Brain pericyte (primary cell): ENCODE measurements around the gene HTT-AS.
A peak's percentile ranks its signal among the peaks of the same experiment; 100 is the strongest.

ENCODE experiments used
- DNase-seq: peaks from one replicate; pipeline ENCODE4 v3.0.0-alpha.2; 2012; ENCODE audit warnings: low read depth, low spot score

The HTT-AS gene

DNA sequence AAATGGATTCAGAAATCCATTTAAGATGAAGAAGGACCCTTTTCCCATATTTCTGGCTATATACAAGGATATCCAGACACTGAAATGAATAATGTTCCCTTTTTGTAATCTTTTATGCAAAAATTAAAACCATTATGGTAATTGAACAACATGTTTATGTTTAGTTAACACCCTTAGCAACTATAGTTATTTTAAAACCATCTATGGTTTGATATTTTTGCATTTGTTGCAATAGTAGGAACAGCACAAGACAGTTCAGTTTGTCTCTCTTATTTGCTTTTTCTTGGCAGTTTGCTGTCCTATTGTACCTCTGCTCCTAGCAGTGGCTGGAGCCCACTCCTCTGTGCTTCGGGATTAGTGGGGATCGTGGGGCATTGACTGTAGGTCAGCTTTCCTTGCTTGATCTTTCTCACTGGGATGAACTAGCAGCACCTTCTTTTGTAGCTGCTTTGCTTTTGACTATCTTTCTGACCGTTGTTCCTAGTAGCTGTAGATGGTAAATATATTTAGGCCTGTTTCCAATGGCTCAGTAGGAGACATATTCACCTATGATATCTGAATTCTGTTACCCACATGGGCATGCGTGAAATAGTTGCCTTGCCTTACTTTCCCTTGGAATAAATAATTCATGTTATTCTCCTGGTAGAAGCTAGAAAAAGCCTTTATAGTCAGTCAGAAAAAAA lies 12.9 kb upstream of the HTT-AS start:
- DNase-seq: no peak

DNA sequence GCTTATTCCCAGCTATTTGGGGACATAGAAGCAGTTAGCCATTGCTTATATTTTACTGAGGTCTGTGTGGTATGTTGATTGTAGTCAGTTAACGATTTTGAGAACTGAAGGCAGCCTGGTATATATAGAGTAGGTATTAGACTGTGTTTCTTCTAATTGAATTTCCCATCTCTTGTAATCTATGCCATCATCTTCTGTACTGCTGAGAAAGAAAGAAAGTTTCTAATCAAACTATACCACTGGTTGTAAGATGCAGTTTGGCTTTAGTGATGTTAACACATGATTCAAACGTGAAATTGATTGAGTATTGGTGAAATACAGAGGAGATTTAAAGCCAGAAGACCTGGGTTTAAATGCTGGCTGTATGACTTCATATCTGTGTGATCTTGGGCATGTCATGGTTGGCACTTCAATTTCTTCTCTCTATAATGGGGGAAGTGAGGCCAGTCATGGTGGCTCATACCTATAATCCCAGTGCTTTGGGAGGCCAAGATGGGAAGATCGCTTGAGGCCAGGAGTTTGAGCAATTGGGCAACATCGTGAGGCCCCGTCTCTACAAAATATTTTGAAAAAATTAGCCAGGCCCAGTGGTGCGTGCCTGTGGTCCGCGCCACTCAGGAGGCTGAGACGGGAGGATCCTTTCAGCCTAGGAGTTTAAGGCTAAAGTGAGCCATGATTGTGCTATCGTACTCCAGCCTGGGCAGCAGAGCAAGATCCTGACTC lies 11.8 kb upstream of the HTT-AS start:
- DNase-seq: no peak

DNA sequence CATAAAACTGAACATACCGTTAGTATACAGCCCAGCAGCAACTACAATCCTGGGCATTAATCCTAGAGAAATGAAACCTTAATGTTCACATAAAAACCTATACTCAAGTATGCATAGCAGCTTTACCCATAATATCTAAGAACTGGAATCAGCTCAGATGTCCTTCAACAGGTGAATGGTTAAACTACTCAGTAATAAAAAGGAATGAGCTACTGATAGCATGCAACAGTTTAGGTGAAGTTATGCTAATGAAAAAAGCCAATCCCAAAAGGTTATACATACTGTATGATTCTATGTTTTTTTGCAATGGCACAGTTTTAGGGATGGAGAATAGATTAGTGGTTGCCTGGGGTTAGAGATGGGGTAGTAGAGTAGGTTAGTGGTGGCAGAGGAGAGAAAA lies 9.4 kb upstream of the HTT-AS start:
- DNase-seq: no peak

DNA sequence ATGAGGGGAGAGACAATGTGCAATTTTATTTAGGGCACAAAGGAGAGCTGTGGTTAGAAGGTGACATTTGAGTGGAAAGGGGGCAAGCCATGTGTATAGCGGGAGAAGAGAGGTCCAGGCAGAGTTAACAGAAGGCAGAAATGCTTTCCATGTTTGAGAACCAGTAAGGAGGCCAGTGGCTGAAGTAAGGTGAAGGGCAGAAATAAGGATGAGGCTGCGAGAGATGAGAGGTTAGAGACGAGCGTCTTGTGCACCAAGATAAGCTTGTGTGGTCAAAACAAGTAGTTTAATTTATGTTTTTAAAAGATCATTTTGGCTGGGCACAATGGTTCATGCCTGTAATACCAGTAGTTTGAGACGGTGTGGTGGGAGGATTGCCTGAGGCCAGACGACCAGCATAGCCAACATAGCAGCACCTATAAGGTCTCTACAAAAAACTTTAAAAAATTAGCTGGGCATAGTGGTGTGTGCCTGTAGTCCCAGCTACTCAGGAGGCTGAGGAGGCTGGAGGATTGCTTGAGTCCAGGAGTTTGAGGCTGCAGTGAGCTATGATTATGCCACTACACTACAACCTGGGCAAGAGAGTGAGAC lies 8.7 kb upstream of the HTT-AS start:
- DNase-seq: no peak

DNA sequence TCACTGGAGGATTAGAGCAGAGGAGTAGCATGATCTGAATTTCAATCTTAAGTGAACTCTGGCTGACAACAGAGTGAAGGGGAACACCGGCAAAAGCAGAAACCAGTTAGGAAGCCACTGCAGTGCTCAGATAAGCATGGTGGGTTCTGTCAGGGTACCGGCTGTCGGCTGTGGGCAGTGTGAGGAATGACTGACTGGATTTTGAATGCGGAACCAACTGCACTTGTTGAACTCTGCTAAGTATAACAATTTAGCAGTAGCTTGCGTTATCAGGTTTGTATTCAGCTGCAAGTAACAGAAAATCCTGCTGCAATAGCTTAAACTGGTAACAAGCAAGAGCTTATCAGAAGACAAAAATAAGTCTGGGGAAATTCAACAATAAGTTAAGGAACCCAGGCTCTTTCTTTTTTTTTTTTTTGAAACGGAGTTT lies 5.4 kb upstream of the HTT-AS start:
- no peak for DNase-seq

DNA sequence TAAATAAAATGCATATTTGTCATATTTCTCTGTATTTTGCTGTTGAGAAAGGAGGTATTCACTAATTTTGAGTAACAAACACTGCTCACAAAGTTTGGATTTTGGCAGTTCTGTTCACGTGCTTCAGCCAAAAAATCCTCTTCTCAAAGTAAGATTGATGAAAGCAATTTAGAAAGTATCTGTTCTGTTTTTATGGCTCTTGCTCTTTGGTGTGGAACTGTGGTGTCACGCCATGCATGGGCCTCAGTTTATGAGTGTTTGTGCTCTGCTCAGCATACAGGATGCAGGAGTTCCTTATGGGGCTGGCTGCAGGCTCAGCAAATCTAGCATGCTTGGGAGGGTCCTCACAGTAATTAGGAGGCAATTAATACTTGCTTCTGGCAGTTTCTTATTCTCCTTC lies 3.5 kb upstream of the HTT-AS start:
- DNase-seq: no peak

DNA sequence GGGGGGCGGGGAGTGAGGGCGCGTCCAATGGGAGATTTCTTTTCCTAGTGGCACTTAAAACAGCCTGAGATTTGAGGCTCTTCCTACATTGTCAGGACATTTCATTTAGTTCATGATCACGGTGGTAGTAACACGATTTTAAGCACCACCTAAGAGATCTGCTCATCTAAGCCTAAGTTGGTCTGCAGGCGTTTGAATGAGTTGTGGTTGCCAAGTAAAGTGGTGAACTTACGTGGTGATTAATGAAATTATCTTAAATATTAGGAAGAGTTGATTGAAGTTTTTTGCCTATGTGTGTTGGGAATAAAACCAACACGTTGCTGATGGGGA lies 1.3 kb upstream of the HTT-AS start:
- no peak for DNase-seq

DNA sequence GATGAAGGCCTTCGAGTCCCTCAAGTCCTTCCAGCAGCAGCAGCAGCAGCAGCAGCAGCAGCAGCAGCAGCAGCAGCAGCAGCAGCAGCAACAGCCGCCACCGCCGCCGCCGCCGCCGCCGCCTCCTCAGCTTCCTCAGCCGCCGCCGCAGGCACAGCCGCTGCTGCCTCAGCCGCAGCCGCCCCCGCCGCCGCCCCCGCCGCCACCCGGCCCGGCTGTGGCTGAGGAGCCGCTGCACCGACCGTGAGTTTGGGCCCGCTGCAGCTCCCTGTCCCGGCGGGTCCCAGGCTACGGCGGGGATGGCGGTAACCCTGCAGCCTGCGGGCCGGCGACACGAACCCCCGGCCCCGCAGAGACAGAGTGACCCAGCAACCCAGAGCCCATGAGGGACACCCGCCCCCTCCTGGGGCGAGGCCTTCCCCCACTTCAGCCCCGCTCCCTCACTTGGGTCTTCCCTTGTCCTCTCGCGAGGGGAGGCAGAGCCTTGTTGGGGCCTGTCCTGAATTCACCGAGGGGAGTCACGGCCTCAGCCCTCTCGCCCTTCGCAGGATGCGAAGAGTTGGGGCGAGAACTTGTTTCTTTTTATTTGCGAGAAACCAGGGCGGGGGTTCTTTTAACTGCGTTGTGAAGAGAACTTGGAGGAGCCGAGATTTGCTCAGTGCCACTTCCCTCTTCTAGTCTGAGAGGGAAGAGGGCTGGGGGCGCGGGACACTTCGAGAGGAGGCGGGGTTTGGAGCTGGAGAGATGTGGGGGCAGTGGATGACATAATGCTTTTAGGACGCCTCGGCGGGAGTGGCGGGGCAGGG lies 711 bp upstream of the HTT-AS start:
- peak; percentile 15 for DNase-seq

DNA sequence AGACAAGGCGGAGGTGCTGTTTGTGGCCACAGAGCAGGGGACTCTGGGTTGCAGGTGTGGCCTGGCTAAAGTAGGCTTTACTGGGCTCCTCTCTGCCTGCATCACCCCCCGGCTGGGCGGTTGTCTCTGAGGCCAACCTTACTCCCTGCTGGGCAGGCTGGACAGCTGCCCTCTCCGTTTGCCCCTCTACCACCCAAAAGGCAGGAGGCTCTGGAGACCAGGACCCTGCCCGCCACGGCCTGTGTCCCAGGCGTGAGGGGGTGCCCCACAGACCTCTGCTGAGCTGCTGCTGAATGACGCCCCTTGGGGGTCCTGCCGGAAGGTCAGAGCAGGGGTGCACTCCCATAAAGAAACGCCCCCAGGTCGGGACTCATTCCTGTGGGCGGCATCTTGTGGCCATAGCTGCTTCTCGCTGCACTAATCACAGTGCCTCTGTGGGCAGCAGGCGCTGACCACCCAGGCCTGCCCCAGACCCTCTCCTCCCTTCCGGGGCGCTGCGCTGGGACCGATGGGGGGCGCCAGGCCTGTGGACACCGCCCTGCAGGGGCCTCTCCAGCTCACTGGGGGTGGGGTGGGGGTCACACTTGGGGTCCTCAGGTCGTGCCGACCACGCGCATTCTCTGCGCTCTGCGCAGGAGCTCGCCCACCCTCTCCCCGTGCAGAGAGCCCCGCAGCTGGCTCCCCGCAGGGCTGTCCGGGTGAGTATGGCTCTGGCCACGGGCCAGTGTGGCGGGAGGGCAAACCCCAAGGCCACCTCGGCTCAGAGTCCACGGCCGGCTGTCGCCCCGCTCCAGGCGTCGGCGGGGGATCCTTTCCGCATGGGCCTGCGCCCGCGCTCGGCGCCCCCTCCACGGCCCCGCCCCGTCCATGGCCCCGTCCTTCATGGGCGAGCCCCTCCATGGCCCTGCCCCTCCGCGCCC lies 920 bp downstream of the HTT-AS start:
- no peak for DNase-seq

DNA sequence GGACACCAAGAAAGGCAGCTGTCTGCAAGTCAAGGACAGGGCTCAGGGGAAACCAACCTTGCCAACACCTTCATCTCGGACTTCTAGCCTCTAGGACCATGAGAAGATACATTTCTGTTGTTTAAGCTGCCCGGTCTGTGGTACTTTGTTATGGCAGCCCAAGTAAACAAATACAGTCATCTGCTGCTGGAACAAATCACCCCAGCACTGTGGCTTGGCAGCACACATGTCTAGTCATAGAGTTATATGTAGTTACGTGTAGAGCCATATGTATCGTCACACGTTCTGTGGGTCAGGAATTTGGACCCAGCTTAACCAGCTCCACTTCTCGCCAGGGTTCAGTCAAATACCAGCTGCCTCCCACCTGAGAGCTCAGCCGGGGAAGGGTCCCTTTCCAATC lies 2.5 kb downstream of the HTT-AS start:
- no peak for DNase-seq

DNA sequence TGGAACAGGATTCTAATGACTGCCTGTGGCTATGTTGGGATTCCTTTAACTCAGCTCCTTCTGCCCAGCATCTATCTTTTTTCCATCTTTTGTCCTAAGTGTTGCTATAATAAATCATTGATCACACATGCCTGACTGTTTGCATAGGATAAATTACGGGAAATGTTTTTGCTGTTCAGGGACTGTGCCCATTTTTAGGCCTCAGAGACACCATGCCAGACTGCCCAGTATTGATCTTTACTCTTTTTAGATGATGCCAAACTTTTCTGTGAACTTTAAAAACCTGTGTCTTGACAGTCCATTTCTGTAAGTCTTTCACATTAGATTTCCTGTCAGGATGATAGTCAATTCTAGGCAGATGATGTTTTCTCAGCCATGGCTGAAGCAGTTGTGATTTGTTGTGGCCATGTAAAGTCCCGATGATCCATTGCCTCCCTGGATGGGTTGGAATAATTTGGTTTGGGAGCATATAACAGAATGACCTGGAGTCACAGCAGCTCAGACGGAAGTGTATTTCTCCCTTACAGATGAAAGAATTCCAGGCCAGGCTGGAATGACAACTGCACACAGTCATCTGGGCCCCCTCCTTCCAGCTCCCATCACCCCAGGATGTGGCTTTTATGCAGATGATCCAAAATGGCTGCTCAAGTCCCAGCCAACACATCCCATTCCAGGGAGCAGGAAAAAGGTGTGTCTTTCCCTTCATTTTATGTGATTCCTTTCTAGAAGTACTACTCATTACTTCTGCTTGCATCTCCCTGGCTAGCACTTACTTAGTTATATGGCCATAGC lies 3.4 kb downstream of the HTT-AS start:
- DNase-seq: no peak

DNA sequence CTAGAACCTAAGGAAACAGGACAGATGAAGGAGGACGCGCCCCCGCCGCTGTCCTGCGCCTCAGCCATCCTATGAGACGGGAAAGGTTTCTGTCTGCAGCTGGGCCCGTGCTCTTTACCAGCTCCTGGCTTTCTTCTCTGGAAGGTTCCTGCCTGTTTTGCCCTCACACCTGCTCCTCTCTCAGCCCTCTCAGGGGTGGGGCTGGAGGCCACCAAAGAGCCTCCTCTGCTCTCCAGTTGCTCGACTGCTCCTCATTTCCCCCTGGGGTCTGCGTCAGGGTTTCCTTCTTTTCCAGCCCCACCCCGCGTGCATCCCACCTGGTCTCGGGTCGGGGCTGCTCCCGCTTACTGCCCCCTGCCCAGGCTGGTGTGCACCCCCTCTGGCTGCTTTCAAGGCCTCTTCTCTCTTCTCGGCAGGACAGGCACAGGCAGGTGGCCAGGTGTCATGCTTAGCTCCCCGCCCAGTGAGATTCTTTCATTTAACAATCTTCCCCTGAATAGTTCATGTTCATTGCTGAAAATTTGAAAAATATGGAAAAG lies 4.6 kb downstream of the HTT-AS start:
- no peak for DNase-seq

DNA sequence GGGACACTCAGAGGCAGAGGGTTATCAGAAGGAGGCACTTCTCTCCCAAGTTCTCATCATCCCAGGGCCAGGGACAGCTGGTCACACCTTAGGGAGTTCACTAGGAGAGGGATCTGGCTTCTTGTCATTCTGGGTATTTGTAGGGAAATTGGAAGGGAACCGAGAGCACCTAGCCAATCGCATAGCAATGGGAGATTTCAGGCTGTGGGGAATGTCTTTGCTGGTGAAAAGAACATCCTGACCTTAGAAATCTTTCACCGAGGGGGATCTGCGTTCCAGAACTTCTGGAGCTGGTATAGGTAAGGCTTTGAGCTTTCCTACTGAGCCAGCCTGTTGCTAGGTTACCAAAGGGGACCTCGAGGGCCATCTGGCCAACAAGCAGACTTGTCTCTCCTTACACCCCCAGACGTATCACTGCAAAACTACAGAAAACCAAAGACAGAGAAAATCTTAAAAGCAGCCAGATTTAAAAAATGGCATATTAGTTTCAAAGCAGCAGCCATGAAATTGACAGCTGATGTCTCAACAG lies 6.8 kb downstream of the HTT-AS start:
- no peak for DNase-seq

DNA sequence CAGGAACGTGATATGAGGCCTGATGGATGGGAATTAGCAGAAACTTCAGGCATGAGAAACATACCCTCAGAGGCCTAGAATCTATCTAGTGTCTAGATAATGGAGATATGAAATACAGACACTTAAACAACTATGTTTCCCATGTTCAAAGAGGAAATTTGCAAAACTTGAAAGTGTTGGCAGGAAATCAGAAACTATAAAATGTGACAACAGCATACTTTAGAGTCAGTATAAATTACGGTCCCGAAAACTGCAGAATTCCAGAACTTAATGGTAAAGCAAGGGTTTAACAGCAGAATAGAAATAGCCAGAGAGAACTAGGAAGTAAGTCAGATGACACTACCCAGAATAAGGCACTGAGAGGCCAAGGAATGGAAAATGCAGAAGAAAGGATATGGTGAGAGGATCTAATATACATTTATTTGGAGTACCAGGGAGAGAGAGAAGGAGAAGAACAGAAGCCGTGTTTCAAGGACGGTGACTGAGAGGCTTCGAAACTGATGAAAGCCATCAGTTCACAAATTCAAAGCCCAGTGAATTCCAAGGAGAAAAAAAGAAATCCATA lies 7.4 kb downstream of the HTT-AS start:
- DNase-seq: no peak

DNA sequence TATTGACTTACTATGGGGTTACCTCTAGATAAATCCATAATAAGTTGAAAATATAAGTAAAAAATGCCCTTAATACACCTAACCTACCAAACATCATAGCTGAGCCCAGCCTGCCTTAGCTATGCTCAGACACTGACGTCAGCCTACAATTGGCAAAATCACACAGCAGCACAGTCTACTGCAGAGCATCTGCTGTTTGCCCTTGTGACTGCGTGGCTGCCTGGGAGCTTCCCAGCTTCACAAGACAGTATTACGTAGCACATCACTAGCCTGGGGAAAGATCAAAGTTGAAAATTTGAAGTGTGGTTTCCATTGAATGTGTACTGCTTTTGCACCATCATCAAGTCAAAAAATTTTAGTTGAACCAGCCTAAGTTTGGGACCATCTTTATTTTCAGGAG lies 8.8 kb downstream of the HTT-AS start:
- DNase-seq: no peak

DNA sequence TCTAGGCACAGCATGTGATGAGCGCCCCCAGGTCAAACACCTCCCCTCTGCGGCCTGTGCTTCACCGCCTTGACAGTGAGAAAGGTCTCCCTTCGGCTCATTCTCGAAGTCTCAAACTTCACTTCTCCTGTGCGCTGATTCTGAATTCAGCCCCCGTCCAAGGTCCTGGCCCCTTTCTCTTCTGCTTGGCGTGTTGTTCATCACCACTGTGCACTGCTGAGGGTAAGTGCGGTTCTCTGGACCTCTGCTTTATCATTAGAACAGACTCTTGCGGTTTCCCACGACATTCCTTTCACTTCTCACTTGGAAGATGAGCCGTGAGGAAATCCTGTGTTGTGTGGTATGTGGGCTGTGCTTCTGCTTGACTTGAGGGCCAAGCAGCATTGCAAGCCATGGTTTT lies 11.9 kb downstream of the HTT-AS start:
- DNase-seq: no peak

DNA sequence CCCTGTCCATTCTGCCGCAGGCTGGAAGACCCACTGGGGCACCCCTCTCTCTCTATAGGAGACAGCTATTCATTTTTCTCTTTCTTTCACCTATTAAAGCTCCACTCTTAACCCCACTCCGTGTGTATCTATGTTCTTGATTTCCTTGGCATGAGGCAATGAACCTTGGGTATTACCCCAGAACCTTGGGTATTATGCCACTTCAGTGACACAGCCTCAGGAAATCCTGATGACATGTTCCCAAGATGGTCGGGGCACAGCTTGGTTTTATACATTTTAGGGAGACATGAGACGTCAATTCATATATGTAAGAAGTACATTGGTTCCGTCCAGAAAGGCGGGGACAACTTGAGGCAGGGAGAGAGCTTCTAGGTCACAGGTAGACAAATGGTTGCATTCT lies 13.4 kb downstream of the HTT-AS start:
- DNase-seq: no peak

DNA sequence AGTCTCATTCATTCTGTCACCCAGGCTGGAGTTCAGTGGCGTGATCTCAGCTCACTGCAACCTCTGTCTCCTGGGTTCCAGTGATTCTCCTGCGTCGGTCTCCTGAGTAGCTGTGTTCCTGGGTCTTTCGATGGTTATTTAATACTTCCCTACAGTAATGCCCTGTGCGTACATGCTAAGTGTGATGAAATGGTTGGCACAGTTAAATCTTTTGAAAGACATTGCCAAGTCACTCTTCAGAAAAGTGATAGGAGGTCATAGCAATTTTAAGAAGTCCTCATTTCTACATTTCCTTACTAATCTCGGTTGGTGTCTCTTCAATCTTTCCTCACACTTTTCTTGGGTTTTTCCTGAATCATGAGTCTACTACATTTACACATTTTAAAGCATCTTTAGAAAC lies 14.4 kb downstream of the HTT-AS start:
- no peak for DNase-seq

DNA sequence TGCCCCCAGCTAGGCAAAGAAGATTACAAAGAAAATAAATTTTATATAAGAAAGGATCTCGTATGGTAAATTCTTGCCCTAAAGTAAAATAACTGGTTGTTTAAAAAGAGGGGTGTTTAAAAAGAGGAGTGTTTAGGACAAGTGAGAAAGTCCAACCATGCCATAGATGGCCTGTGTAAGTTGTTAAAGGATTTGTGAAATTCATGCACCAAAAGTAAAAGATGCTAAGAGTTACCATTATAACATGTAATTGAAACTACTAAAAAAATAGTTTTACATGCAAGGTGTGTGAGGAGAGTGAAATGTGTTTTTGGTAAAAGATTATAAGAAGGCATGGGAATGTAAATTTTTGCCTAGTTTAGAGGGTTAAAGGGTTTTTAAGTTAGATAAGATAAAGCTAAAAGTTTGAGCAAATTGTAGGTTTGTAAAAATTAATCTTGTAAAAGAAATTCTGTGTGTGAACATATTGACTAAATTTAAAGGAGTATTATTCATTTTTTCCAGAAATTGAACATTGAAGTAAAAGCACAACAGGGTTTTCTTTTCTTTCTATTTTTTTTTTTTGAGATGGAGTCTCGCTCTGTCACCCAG lies 20.1 kb downstream of the HTT-AS start:
- DNase-seq: no peak
